DND-41 (cell line): ENCODE results near the gene MDM2.

ENCODE experiments used
- EZH2 ChIP-seq: IDR thresholded peaks from 3 replicates; pipeline ENCODE4 v1.6.1; 2012; ENCODE audit warnings: borderline replicate concordance, low read depth, mild to moderate bottlenecking, moderate library complexity, low read length, inconsistent platforms; ENCODE audit not compliant: severe bottlenecking
- TF ChIP-seq, protein P1 (sequence below): IDR thresholded peaks from 2 replicates; pipeline ENCODE4 v1.5.1; 2012; ENCODE audit warnings: borderline replicate concordance, low read length, moderate library complexity, mild to moderate bottlenecking; ENCODE audit not compliant: poor library complexity, severe bottlenecking; ENCODE audit errors: extremely low read depth

DNA sequence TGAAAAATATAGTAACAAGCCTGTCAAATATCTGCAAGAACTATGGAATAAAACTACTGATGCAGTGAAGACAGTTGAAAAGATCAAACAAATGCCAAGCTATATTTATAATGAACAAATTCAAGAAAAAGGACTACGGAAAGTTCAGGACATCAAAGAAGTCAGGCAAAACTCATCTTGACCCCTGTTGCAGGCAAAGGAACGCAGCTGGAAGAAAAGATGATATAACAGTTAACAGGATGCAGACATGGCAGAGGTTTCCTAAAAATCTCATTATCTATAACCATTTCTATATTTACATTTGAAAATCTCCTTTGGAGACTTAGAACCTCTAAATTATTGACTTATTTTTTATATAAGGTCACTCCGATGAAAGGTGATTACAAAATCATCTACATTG lies 34.1 kb downstream of the MDM2 start:
- TF ChIP-seq, protein P1, sequence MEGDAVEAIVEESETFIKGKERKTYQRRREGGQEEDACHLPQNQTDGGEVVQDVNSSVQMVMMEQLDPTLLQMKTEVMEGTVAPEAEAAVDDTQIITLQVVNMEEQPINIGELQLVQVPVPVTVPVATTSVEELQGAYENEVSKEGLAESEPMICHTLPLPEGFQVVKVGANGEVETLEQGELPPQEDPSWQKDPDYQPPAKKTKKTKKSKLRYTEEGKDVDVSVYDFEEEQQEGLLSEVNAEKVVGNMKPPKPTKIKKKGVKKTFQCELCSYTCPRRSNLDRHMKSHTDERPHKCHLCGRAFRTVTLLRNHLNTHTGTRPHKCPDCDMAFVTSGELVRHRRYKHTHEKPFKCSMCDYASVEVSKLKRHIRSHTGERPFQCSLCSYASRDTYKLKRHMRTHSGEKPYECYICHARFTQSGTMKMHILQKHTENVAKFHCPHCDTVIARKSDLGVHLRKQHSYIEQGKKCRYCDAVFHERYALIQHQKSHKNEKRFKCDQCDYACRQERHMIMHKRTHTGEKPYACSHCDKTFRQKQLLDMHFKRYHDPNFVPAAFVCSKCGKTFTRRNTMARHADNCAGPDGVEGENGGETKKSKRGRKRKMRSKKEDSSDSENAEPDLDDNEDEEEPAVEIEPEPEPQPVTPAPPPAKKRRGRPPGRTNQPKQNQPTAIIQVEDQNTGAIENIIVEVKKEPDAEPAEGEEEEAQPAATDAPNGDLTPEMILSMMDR = no peak
- no peak for TF ChIP-seq EZH2
